Measurements from ENCODE around the gene GIGYF1.

GIGYF1 gene

DNA sequence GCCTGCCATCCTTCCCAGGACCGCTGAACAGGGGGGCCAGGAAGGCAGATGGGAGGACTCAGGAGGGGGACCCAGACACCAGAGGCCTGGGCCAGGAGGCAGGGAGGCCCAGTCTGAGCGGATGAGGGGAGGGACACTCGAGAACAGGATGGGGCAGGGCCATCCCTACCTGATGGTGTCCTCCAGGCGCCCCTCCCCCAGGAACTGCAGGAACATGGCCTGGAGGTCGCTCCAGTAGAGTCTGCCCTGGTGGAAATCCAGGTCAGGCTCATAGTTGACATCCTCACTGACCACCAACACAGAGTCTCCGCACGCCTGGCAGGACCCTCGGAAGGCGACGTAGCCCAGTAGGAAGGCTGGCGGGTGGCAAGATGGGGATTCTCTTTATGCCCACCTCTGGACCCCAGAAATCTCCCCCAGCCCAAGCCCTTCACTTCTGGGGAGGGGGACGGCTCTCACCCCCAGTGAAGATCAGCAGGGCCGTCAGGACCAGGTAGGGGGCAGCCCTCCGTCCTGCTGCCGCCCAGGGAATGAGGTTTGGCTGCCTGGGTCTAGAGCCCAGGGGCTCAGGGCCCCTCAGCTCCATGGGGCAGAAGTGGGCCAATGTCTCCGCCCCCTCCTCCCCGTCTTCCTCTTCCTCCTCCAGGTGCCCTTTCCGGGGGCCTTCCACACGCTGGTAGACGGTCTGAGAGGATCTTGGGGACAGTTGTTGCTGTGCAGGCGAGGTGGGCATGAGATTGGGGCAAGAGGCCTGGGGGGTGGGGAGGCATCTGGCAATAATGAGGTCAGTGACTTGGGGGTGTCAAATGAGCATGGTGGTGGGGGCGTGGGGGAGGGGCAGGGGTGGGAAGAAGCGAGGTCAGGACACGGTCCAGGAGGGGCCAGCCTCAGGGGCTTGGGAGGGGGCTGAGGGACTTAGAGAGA is 53.3 kb downstream of the GIGYF1 start:
- in situ Hi-C loops (cut with MboI; ENCODE audit: low sequenced_read_pairs) = no loop called here

GRCh38 chr7:100639995-100640516 is 54.0 kb downstream of the GIGYF1 start:
- in situ Hi-C loops (cut with MboI; ENCODE audit: low sequenced_read_pairs) = no loop called here

DNA sequence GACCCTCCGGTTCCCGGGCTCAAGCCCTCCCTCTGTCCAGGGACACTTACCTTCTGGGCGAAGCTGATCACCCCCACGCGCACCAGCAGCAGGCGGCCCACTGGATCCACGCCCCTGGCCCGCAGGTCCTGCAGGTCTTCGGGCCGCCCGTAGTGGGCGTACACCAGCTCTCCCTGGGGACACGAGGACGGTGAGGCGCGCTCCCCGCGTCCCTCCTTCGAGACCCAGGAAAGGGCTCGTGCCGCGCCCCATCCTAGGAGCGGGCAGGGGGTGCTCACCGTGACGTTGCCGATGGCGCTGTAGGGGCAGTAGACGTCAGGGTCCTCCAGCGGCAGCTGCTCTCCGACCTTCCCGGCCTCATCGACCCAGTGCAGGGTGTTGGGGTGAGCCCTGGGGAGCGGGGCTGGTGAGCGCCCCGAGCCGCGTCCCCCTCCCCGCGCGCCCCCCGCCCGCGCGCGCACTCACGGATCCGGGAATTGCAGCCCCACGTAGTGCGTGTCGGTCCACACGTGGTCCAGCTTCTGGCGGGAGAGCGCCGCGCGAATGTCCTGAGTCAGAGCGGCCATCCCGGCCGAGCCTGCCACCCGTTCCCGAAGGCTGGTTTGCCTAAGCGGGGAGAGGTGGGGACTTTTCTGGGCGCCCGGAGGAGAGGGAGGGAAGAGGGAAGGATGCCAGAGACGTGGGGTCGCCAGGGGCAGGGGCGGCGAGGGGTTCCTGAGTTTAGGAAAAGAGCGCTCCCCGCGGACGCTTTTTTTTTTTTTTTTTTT is 60.9 kb downstream of the GIGYF1 start:
- in situ Hi-C loops (cut with MboI; ENCODE audit: low sequenced_read_pairs) = no loop called here

DNA sequence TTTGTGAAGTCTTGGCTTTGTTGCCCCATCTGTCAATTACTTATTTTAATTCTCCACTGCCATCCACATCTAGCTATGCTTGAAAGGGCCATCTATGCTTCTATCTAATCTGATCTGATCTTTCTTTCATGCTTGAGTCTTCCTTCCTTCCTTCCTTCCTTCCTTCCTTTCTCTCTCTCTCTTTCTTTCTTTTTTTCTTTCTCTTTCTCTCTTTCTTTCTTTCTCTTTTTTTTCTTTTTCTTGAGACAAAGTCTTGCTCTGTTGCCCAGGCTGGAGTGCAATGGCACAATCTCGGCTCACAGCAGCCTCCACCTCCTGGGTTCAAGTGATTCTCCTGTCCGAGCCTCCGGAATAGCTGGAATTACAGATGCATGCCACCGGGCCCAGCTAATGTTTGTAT is 64.0 kb downstream of the GIGYF1 start:
- in situ Hi-C loops (cut with MboI; ENCODE audit: low sequenced_read_pairs) = no loop called here
